Loucy (cell line): ENCODE data around the gene CAPZA3.
"Not testable (repeated sequence)": the region's sequence is repeated elsewhere in the genome, so short reads cannot be mapped to it uniquely, and the experiment has no call there.

ENCODE experiments used
- H2AFZ ChIP-seq: fragments of 200-600 bp; sonication (generic); 2 replicates; pipeline ENCODE4 v1.6.0; 2016; ENCODE audit warnings: antibody characterized with exemption, mild to moderate bottlenecking, low read length, moderate library complexity
- H3F3A ChIP-seq: fragments of 200-600 bp; 2 replicates; pipeline ENCODE4 v1.6.0; 2016; ENCODE audit warnings: antibody characterized with exemption, low read depth, mild to moderate bottlenecking
- H3K27me3 ChIP-seq: fragments of 200-600 bp; sonication (generic); 2 replicates; pipeline ENCODE4 v1.6.1; 2014; ENCODE audit warnings: low read length, mild to moderate bottlenecking; ENCODE audit not compliant: insufficient read depth, poor library complexity, severe bottlenecking
- H3K36me3 ChIP-seq: fragments of 200-600 bp; sonication (generic); 2 replicates; pipeline ENCODE4 v1.6.1; 2016; ENCODE audit warnings: low read length; ENCODE audit not compliant: insufficient read depth
- H3K4me1 ChIP-seq: fragments of 200-600 bp; sonication (generic); 2 replicates; pipeline ENCODE4 v1.5.1; 2014; ENCODE audit warnings: low read length, mild to moderate bottlenecking; ENCODE audit not compliant: insufficient read depth, poor library complexity, severe bottlenecking
- H3K4me2 ChIP-seq: fragments of 200-600 bp; sonication (generic); 2 replicates; pipeline ENCODE4 v1.6.0; 2014; ENCODE audit warnings: antibody characterized with exemption, low read length, low read depth, mild to moderate bottlenecking; ENCODE audit not compliant: poor library complexity, severe bottlenecking
- H3K4me3 ChIP-seq: fragments of 200-600 bp; sonication (generic); 2 replicates; pipeline ENCODE4 v1.5.1; 2014; ENCODE audit warnings: low read length, mild to moderate bottlenecking, mixed read lengths; ENCODE audit not compliant: poor library complexity, severe bottlenecking
- H3K79me2 ChIP-seq: fragments of 200-600 bp; sonication (generic); 2 replicates; pipeline ENCODE4 v1.6.1; 2014; ENCODE audit warnings: low read length; ENCODE audit not compliant: insufficient read depth
- H3K9ac ChIP-seq: fragments of 200-600 bp; sonication (generic); 2 replicates; pipeline ENCODE4 v1.6.0; 2014; ENCODE audit warnings: mild to moderate bottlenecking, low read depth, low read length, moderate library complexity; ENCODE audit not compliant: poor library complexity, severe bottlenecking
- H3K9me2 ChIP-seq: fragments of 200-600 bp; sonication (generic); replicated peaks from 2 replicates; pipeline ENCODE4 v1.6.1; 2016; ENCODE audit warnings: low read depth, low read length, mixed read lengths
- H3K9me3 ChIP-seq: fragments of 200-600 bp; sonication (generic); 2 replicates; pipeline ENCODE4 v1.6.1; 2014; ENCODE audit warnings: mild to moderate bottlenecking, antibody characterized with exemption, low read length, low read depth; ENCODE audit not compliant: insufficient read depth
- H4K20me1 ChIP-seq: fragments of 200-600 bp; sonication (generic); 2 replicates; pipeline ENCODE4 v1.6.0; 2014; ENCODE audit warnings: antibody characterized with exemption, low read length, mild to moderate bottlenecking; ENCODE audit not compliant: insufficient read depth, poor library complexity, severe bottlenecking
- EZH2phosphoT487 ChIP-seq: fragments of 200-600 bp; IDR thresholded peaks from 2 replicates; pipeline ENCODE4 v1.6.1; 2018; ENCODE audit warnings: antibody characterized with exemption, mild to moderate bottlenecking, moderate library complexity, borderline replicate concordance

CAPZA3 gene

DNA sequence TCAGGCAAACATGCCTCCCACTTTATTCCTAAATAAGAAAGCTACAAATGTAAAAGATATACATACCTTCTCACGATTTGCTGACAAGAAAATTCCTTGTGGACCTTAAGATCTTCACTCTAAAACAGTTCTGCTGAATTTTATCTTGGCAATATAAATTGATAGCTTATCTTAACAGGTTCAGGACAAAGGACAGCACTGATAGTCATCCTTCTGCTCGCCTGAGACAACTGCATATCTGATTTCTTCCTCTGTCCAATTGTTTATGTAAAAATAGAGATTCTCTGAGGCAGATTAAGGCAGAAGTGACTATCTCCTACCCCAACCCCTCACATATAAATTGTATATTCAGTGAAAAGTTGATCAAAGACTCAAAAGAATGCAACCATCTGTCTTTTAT lies 44.9 kb downstream of the CAPZA3 start:
- Histone ChIP-seq H3K9me3 (no peaks in the 10 kb centered on the region), H3K9ac (no peak overlapping the region), H2AFZ (no peak overlapping the region), H3K4me2 (no peak overlapping the region), H3K79me2 (no peaks in the 10 kb centered on the region), H3K9me2 (no peaks in the 10 kb centered on the region), H4K20me1 (no peaks in the 10 kb centered on the region), H3K4me1 (no peaks in the 10 kb centered on the region), H3F3A (no peaks in the 10 kb centered on the region), H3K27me3 (no peaks in the 10 kb centered on the region), H3K36me3 (no peaks in the 10 kb centered on the region), H3K4me3 (no peak overlapping the region)
- TF ChIP-seq EZH2phosphoT487: no peak

DNA sequence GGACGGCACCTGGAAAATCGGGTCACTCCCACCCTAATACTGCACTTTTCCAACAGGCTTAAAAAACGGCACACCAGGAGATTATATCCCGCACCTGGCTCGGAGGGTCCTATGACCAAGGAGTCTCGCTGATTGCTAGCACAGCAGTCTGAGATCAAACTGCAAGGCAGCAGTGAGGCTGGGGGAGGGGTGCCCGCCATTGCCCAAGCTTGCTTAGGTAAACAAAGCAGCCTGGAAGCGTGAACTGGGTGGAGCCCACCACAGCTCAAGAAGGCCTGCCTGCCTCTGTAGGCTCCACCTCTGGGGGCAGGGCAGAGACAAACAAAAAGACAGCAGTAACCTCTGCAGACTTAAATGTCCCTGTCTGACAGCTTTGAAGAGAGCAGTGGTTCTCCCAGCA lies 47.5 kb downstream of the CAPZA3 start:
- not testable (repeated sequence) for H3K4me2 ChIP-seq, H3K9me3 ChIP-seq, H3K9ac ChIP-seq, H3K27me3 ChIP-seq, H3K79me2 ChIP-seq, H2AFZ ChIP-seq, H4K20me1 ChIP-seq, H3K4me3 ChIP-seq, H3K4me1 ChIP-seq, H3F3A ChIP-seq, H3K9me2 ChIP-seq, H3K36me3 ChIP-seq
